CD4-positive, alpha-beta T cell treated with Interleukin-6 for 4 hours (primary cell): ENCODE data around the gene PPP1R37.

Experiments used
- DNase-seq: peaks from one replicate; pipeline ENCODE4 v3.0.0-alpha.2; 2020; ENCODE audit warnings: mixed read lengths

Gene PPP1R37

GRCh38 chr19:45171211-45171623, 78.2 kb downstream of the PPP1R37 start:
- peak; percentile 62 for DNase-seq

DNA sequence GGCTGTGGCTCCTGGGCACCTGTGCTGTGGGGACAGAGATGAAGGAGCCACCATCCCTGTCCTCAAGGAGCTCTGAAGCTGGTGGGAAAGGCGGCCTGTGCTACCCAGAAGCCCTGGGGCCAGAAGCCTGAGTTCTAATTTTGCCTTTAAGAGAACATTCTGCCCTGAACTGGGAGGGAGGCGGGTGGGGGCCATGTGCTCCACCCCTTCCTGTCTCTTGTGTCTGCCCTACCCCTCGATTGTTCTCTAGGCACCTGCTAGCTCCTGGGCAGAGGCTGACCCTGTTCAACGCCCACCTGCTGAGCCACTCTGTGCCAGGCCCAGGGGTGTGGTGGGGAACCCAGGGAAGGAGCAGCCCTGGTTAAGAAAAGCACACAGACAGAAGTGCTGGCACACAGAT, 79.2 kb downstream of the PPP1R37 start:
- peak; percentile 57 for DNase-seq

DNA sequence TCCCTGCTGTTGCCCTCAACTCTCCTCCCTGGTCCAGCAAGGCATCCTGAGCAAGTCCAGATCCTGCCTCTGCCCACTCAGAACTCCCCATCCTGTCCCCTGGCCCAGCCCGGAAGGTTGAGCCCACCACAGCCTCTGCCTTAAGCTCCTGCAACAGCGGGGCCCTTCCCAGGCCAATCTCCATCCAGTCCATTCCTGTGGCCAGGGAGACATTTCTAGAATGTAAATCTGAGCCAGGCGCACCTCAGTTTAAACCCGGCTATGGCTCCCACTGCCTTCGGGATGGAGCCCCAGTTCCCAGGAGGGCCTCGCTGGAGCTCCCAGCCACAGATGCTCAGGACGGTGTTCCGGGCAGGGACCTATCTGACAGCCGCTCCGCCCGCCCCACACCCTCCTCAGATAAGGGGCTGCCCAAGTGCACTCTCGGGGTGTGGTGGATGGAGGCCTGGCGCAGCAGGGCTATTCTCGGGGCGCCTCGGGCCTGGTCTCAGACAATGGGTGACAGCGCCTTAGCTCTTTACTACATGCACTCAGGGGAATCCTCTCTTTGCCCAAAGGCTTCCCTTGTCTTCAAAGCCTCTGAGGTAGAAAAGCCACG, 79.7 kb downstream of the PPP1R37 start:
- DNase-seq, result no peak

GRCh38 chr19:45173816-45174215, 80.8 kb downstream of the PPP1R37 start:
- no peak for DNase-seq

GRCh38 chr19:45175515-45176345, 82.8 kb downstream of the PPP1R37 start:
- no peak for DNase-seq

DNA sequence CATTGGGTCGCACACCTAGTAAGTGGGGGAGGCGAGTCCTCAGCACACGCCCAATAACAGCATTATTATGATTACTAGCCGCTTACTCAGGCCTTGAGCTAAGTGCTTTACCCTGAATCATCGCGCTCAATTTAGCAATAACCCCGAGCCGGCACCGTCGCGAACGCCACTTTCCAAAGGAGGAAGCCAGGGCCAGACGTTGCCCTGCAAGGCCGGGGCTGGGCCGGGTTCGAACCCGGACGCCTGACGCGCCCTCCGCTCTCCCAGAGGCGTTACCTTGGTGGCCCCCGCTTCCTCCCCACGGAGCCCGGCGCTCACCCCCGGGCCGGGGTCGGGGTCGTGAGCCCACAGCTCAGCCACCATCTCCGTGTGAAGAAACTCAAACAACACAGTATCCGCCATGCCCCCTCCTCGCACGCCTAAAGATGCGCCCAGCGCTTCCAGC, 84.9 kb downstream of the PPP1R37 start, which contains the start of gene TRAPPC6A:
TSS of gene TRAPPC6A (minus strand) at position 421 of the 445 bp plus-strand sequence. CDS start at position 402, 19 bp downstream.
- DNase-seq, result no peak

DNA sequence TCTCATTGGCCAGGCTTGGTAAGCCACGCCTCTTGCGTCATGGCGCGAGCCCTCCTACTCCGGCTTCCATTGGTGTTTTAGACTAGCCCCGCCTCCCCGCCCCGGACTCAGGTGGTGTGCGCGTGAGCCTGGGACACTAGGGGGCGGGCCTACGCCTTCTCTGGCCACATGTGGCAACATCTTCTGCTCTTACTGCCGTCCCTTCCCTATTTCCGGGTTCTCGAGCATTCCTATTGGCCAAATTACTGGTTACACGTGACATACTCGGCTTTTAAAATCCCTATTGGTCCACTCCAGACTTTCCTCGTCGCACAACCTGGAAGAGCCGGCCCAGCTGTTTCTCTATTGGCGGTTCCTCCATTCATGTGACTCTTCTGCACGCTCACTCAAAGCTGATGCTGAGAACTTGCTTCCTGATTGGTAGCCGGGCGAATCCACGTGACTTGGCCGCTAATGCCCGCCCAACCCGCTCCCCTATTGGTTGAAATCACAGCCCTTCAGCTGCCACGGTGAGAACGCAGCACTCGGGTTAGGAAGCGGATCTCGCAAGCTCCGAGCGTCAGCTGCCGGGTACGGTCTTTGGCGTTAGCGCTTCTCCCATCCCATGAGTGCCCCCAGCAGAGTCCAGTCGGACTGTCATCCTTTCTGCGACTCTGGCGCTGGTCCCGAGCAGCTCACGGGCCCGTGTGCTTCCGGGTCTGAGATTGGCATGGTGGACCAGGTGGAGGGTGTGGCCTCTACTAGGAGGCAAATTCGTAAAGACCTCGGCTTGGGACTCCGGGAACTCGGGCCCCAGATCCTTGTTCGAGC, 85.5 kb downstream of the PPP1R37 start, which contains the start of gene BLOC1S3:
TSS of gene BLOC1S3 (plus strand) at position 523 of the 810 bp plus-strand sequence. CDS start 513 bp downstream, outside the sequence.
- peak; percentile 100 for DNase-seq

GRCh38 chr19:45179072-45179891, 86.3 kb downstream of the PPP1R37 start:
- peak; percentile 37 for DNase-seq

GRCh38 chr19:45179892-45180370, 87.0 kb downstream of the PPP1R37 start:
- no peak for DNase-seq

DNA sequence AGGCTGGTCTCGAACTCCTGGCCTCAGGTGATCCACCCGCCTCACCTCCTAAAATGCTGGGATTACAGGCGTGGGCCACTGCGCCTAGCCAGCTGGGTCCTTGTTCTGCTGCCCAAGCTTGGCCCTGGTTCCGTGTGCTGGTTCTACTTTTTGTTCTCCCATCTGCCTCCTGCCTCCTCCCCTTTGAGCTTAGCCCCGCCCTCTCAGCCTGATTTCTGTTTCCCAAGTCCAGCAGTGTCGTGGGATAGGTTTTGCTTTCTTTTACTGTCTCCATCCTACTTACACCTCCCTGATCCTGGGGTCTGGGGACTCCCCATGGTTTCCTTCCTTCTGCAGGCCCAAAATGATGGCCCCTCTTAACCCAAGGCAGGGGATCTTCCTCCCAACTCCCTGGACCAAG, 88.0 kb downstream of the PPP1R37 start:
- DNase-seq, result no peak

- no peak for DNase-seq
Observed at GRCh38 chr19:45182758-45183157, 89.8 kb downstream of the PPP1R37 start.

- DNase-seq, result no peak
Observed at GRCh38 chr19:45184115-45184514, 91.1 kb downstream of the PPP1R37 start.

DNA sequence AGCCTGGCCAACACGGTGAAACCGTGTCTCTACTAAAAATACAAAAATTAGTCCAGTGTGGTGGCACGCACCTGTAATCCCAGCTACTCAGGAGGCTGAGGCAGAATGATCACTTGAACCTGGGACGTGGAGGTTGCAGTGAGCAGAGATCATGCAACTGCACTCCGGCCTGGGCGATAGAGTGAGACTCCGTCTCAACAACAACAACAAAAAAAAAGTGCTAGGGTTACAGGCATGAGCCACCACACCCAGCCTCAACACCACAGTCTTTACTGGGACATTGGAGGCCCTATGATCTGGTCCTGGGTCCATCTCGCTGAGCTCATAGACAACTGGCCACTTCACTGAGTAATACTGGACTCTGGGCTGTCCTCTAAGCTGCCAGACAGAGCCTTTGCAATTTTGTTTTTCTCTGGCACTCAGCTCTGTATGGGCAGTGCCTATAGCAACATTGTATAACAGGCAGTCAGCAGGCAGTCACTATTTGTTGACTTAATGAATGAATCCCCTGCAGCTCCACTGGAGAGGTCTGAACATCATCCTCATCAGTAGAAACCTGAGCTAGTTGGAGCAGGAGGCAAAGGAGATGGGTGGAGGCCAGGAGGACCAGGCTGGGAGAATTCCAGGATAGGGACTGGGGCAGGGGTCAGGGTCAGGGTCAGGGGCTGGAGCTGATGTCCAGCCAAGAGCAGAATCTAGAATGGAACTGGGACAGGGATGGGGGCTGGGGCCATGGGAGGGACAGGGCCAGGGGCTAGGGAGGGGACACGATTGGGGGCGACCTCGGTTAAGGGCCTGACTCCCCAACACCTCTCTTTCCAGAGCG, 93.7 kb downstream of the PPP1R37 start:
- no peak for DNase-seq

- peak; percentile 42 for DNase-seq
Observed at GRCh38 chr19:45187421-45188100, 94.6 kb downstream of the PPP1R37 start.

GRCh38 chr19:45189971-45190370, 97.0 kb downstream of the PPP1R37 start:
- no peak for DNase-seq

GRCh38 chr19:45191375-45191774, 98.4 kb downstream of the PPP1R37 start:
- no peak for DNase-seq

DNA sequence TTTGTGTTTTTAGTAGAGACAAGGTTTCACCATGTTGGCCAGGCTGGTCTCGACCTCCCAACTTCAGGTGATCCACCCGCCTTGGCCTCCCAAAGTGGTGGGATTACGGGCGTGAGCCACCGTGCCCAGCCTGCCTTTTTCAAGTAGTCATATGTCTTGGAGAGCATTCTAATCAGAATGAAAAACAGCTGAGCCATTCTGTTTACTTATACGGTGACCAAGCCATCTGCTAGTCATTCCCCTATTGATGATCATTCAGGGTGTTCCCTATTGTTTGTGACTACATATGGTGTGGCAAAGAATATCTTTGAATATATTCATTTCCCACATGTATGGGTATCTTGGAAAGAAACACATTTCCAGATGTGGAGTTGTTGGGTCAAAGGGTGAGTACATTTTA, 102.8 kb downstream of the PPP1R37 start:
- DNase-seq, result no peak
